ENCODE measurements around the gene EPHA5. TPM values are rescaled to one million over a fixed set of nuclear protein-coding genes. Genes with fewer than 3 reads are reported as not detected.

EPHA5 gene
- total RNA-seq, 2 donors from 2014 or later, result under 0.01 TPM; not detected in 1

GRCh38 chr4:65535113-65535512 lies 135.2 kb downstream of the EPHA5 start:
- intact Hi-C loops (cut with DNase I), result no loop called here
- Histone ChIP-seq H3K36me3 (replicated peaks in 1 of 2; ENCODE audit: insufficient read depth in 1 of 2, low read depth in 2 of 2) (no peaks in the 10 kb centered on the region), H3K9me3 (no peaks in the 10 kb centered on the region), H3K4me1 (no peaks in the 10 kb centered on the region), H3K4me3 (no peak overlapping the region), H3K27me3 (no peaks in the 10 kb centered on the region), H3K27ac (no peak overlapping the region)
- WGBS, 2 donors, result 40 to 55% methylated on average over 3 of the region's 3 CpGs
- TF ChIP-seq POLR2A (IDR thresholded peaks at IDR 0.05), result no peak
- TF ChIP-seq, protein P1, sequence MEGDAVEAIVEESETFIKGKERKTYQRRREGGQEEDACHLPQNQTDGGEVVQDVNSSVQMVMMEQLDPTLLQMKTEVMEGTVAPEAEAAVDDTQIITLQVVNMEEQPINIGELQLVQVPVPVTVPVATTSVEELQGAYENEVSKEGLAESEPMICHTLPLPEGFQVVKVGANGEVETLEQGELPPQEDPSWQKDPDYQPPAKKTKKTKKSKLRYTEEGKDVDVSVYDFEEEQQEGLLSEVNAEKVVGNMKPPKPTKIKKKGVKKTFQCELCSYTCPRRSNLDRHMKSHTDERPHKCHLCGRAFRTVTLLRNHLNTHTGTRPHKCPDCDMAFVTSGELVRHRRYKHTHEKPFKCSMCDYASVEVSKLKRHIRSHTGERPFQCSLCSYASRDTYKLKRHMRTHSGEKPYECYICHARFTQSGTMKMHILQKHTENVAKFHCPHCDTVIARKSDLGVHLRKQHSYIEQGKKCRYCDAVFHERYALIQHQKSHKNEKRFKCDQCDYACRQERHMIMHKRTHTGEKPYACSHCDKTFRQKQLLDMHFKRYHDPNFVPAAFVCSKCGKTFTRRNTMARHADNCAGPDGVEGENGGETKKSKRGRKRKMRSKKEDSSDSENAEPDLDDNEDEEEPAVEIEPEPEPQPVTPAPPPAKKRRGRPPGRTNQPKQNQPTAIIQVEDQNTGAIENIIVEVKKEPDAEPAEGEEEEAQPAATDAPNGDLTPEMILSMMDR (IDR thresholded peaks at IDR 0.05), result no peak
- DNase-seq (no peak), ATAC-seq (no peak)

DNA sequence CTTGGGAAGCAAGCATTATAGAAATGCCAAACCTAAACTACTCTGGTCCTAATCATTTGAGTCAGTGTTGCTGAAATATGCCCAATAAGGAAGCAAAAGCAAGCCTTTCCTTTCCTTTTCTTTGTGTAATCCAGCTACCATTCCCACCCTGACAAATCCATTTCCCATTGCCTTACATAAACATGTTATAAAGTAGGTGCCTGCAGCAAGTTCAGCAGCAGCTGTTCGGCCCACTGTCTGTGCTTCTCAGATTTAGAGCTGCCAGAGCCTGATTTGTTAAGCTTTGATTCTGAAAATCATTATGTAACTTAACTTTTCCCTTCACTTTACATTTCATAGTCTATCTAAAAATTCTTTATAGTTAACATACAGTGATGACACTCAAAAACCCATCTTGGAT lies 148.6 kb downstream of the EPHA5 start:
- H3K4me1 ChIP-seq, result no peaks in the 10 kb centered on the region
- no peaks in the 10 kb centered on the region for H3K27me3 ChIP-seq
- DNase-seq, result no peak
- TF ChIP-seq, protein P1 (IDR thresholded peaks at IDR 0.05), result no peak
- TF ChIP-seq POLR2A (IDR thresholded peaks at IDR 0.05), result no peak
- H3K36me3 ChIP-seq (replicated peaks in 1 of 2; ENCODE audit: insufficient read depth in 1 of 2, low read depth in 2 of 2), result no peaks in the 10 kb centered on the region
- H3K4me3 ChIP-seq, result no peak overlapping the region
- H3K27ac ChIP-seq, result no peak overlapping the region
- 62 to 76% methylated on average over 1 of the region's 1 CpG for WGBS, 2 donors
- no peak for ATAC-seq
- intact Hi-C loops (cut with DNase I), result no loop called here
- H3K9me3 ChIP-seq, result no peaks in the 10 kb centered on the region

GRCh38 chr4:65515646-65516045 lies 154.6 kb downstream of the EPHA5 start:
- Histone ChIP-seq H3K27me3 (no peaks in the 10 kb centered on the region), H3K36me3 (replicated peaks in 1 of 2; ENCODE audit: insufficient read depth in 1 of 2, low read depth in 2 of 2) (no peaks in the 10 kb centered on the region), H3K9me3 (no peaks in the 10 kb centered on the region), H3K4me1 (no peaks in the 10 kb centered on the region), H3K27ac (no peak overlapping the region), H3K4me3 (no peak overlapping the region)
- ATAC-seq, result no peak
- WGBS, 2 donors, result 54 to 57% methylated on average over 2 of the region's 2 CpGs
- intact Hi-C loops (cut with DNase I), result no loop called here
- DNase-seq, result no peak
- TF ChIP-seq, protein P1 (IDR thresholded peaks at IDR 0.05), result no peak

- no peak for TF ChIP-seq POLR2A (IDR thresholded peaks at IDR 0.05)
- TF ChIP-seq, protein P1 (IDR thresholded peaks at IDR 0.05), result no peak
- Histone ChIP-seq H3K4me1 (no peaks in the 10 kb centered on the region), H3K9me3 (no peaks in the 10 kb centered on the region), H3K27ac (no peak overlapping the region), H3K36me3 (replicated peaks in 1 of 2; ENCODE audit: insufficient read depth in 1 of 2, low read depth in 2 of 2) (no peaks in the 10 kb centered on the region), H3K27me3 (no peaks in the 10 kb centered on the region), H3K4me3 (no peak overlapping the region)
- DNase-seq (no peak), ATAC-seq (no peak)
- intact Hi-C loops (cut with DNase I), result no loop called here
- WGBS, 2 donors, result 36 to 40% methylated on average over 1 of the region's 1 CpG
Measured at GRCh38 chr4:65510976-65511375, 159.3 kb downstream of the EPHA5 start.

GRCh38 chr4:65508168-65508567 lies 162.1 kb downstream of the EPHA5 start:
- TF ChIP-seq, protein P1 (IDR thresholded peaks at IDR 0.05), result no peak
- no peak for TF ChIP-seq POLR2A (IDR thresholded peaks at IDR 0.05)
- Histone ChIP-seq H3K9me3 (no peaks in the 10 kb centered on the region), H3K4me1 (no peaks in the 10 kb centered on the region), H3K36me3 (replicated peaks in 1 of 2; ENCODE audit: insufficient read depth in 1 of 2, low read depth in 2 of 2) (no peaks in the 10 kb centered on the region), H3K27me3 (no peaks in the 10 kb centered on the region), H3K27ac (no peak overlapping the region), H3K4me3 (no peak overlapping the region)
- intact Hi-C loops (cut with DNase I), result no loop called here
- WGBS, 2 donors, result 78% methylated on average over 2 of the region's 2 CpGs
- ATAC-seq (no peak), DNase-seq (no peak)
